Measurements from ENCODE around the gene CNST.
A peak's percentile ranks its signal among the peaks of the same experiment; 100 is the strongest.
"Not testable (repeated sequence)": the region's sequence is repeated elsewhere in the genome, so short reads cannot be mapped to it uniquely, and the experiment has no call there.

CNST gene

DNA sequence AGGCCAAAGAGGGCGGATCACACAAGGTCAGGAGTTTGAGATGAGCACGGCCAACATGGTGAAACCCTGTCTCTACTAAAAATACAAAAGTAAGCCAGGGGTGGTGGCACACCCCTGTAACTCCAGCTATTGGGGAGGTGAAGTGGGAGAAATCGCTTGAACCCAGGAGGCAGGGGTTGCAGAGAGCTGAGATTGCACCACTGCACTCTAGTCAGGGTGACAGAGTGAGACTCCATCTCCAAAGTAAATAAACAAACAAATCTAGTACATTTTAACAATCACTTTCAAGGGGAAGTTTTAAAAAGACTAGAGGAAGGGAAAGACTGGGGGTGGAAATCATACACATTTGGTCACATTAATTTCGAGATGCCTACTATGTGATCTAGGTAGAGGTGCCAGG lies 6.9 kb upstream of the CNST start:
- no peak for DNase-seq (ENCODE audit: low read depth in 2 of 2)

DNA sequence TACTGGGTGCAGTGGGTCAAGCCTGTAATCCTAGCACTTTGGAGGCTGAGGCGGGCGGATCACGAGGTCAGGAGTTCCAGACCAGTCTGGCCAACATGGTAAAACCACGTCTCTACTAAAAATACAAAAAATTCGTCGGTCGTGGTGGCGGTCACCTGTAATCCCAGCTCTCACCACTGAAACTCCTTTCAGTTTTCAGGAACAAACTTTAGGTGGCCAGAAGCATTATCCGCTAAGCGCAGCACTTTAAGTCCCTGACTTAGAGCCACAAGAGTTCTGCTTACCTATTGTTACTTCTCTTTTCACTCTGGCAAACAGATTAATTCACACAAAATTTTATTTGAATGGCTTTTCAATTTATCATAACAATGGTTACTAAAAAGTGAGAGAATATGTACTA lies 5.4 kb upstream of the CNST start:
- not testable (repeated sequence) for DNase-seq (ENCODE audit: low read depth in 2 of 2)

DNA sequence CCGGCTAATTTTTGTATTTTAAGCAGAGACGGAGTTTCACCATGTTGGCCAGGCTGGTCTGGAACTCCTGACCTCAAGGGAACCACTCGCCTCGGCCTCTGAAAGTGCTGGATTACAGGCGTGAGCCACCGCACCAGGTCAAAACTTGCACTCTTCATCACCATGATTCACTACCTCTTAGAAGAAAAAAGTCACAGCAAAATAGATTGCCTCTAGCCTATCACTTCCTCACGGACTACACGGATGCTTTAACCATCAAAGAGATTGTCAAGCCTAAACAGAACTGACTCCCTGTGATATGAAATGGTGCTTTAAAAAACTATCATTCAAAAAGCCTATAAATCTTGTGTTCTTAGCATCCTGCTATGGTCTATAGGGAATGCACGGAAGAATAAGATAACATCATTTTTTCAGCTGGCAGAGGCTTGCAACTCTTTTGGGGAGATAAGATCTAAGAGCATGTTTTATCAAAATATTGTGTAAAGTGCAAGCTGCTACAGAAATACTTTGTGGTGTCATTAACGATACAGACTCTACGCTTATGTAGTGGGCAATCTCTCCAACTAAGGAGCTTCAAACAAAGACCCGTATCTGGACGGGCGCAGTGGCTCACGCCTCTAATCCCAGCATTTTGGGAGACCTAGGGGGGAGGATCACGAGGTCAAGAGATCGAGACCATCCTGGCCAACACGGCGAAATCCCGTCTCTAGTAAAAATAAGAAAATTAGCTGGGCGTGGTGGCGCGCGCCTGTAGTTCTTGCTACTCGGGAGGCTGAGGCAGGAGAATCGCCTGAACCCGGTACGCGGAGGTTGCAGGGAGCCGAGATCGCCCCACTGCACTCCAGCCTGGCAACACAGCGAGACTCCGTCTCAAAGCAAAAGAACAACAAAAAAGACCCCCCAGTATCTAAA lies 1.2 kb upstream of the CNST start:
- DNase-seq (ENCODE audit: low read depth in 2 of 2): no peak

DNA sequence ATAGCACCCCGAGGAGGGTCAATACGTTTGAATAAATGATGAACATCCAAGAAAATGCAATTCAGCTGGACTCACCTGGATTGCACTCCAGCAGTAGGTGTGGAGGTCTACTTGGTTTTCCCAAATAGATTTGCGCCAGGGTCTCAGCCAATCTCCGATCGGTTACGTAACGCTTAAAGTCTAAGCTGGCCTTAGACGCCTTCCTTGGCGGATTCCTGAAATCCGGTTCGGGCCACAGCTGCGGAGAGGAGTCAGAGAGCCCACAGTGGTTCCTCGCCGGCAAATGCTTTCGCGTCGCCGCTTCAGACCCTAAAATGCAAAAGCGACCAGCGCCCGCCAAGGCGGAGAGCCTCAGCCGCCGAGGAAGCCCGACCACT lies 517 bp upstream of the CNST start:
- DNase-seq (ENCODE audit: low read depth in 2 of 2): no peak

DNA sequence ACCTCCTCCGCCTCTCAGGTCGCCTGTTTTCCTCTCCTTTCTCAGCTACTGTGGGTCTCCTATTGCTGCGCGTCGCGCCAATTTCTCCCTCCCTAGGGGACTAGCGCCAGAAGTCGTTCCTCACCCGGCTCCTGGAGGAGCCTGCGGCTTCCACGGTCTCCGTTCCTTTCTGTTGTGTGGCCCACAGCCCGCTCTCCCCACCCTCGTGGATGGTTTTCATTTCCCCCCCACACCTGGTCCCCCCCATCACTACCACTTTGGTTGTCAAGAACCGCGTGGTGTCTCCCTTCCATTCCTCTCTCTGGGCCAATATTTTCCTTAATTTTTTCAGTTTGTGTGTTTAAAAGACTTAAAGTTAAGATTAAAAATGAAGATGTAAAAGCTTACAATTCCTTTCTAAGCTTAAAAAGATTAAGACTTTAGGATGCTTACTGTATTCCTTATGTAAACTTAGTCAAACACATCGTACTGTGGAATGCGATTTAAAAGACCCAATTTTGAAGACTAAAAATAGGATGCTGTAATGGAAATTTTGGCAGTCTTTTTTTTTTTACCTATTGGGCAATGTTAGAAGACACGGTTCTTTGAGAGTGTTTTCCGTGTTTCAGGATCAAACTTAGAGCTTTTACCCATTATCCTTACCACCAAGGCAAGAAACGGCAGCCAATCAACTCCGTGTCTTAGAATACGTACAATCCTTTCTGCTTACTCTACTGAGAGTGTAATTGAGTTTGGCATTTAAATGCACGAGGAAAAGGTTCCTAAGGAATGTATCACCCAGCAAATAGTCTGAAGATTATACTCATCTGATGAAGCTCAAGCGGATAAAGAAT lies 773 bp downstream of the CNST start:
- peak; percentile 21 to 37 for DNase-seq (ENCODE audit: low read depth in 2 of 2)

DNA sequence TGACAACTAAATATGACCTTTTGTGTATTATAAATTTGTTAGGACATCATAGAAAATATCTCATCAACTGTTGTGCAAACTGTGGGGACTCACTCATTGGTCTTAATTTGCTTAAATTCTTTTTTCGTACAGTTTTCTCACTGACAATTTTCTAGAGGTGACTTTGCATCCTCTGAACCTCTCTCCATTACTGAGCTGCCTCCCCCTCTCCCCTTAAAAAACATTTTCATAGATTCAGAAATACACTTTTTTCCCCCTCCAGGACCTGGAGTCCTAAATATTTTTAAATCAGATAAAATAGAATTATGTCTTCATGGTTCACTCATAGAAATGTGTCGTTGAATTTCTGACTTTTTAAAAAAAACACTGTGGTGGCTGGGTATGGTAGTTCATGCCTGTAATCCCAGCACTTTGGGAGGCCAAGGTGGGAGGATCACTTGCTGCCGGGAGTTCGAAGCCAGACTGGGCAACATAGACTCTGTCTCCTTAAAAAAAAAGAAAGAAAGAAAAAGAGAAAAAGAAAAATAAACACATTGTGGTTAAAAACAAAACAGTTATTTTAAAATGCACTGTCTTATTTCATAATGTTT lies 1.5 kb downstream of the CNST start:
- DNase-seq (ENCODE audit: low read depth in 2 of 2): no peak

DNA sequence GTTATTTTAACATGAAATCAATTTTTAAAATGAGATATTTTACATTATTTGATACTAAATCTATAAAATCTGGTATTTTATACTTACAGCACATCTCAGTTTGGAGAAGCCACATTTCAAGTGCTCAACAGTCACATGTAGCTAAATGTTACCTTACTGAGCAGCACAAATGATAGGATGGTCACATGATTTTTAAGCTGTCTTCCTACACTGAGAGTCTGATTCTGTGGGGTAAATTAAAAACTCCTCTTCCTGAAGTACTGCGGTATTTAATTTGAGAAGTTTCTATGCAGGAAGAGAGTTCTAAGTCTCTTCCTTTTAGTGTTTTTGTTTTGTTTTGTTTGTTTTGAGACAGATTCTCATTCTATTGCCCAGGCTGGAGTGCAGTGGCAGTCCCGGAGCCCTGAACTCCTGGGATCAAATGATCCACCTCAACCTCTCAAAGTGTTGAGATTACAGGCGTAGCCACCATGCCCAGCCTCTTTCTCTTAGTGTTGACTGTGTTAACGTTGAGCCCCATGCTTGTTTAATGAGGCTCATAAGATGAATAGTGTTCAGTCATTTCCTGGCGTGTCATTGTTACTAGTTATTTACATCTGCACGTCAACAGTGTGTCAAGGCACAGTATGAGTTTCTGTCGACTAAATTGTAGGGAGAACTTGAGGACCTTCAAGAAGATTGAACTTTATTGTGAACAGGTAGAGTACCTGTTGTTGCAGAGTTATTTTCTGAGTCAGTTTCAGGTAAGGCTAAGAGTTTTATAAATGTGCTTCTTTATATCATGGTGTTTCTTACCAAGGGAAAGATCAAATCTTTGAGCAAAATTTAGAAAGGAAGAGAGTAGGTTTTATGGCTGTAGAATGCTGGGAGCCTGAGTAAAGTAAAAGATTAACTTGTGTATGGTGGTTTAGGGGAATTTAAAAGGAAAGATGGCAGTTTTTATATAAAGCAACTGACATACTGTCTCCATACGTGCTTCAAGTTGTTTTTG lies 3.3 kb downstream of the CNST start:
- no peak for DNase-seq (ENCODE audit: low read depth in 2 of 2)

DNA sequence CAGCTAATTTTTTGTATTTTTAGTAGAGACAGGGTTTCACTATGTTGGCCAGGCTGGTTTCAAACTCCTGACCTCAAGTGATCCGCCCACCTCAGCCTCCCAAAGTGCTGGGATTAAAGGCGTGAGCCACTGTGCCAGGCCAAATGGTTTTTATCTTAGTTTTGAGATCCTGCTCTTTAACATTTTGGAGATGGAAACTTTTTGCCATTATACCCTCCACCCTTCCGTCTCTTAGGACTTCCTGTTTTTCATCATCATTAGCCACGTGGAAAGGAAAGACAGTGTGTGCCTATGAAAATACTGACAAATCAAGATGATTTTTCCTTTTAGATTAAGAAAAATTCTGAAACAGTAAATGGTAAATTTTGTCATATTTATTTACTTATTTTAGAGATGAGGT lies 5.1 kb downstream of the CNST start:
- not testable (repeated sequence) for DNase-seq (ENCODE audit: low read depth in 2 of 2)

DNA sequence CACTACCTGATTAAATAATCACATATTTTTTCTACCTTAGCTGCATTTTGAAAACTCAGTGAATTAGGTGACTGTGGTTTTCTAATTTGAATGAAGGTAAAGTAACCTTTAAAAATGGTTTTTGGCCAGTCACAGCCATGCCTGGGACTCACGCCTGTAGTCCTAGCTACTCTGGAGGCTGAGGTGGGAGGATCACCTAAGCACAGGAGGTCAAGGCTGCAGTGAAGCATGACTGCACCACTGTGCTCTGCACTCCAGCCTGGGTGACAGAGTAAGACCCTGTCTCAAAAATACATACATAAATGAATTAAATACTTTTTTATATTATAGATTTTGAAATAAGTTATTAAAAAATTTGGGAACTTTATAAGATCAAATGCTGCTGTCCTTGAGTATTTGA lies 5.7 kb downstream of the CNST start:
- no peak for DNase-seq (ENCODE audit: low read depth in 2 of 2)

DNA sequence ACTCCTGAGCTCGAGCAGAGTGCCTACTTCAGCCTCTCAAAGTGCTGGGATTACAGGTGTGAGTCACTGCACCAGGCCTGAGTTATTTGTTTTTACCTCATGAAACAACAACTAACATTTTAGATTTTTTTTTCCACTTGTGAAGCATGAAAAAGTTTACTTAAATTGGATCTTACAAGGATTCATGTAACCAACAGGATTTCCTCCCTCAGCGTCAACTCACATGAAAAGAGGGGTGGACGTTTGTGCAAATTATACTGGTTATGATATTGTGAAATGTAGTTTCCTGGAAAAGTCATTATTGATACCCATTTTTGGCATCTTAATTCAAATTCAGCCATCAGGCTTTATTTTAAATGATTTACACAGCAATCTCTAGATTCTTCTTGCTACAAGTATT lies 6.5 kb downstream of the CNST start:
- DNase-seq (ENCODE audit: low read depth in 2 of 2): no peak

DNA sequence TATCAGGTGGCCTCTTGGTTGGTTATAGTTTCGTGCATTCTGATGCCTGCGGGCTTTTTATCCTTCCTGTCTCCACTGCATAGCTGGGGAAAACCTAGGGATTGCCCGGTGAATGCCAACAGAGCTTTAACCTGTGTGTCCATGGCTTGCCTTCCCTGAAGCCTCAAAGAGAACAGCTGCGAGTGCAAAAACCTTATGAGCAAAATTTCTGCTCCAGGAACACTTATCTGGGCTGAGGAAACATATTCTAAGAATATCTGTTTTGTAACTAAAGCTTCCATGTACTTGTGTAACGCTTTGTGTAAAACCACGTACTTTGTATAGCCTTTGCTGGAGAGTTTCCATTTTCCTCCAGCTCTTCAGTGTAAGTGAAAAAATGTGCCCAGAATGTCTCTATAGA lies 7.2 kb downstream of the CNST start:
- DNase-seq (ENCODE audit: low read depth in 2 of 2): no peak

DNA sequence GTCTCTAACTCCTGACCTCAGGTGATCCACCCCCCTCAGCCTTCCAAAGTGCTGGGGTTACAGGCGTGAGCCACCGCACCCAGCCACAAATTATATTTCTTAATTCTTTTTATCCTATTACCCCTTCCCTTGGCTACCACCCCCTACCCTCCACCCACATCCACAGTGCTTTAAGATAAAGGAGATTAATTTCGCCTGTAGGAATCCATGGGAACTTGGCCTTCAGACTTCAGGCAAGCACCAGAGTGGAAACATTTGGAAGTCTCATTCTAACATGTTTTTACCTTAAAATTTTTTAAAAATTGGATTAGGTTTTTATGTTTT lies 10.4 kb downstream of the CNST start:
- DNase-seq (ENCODE audit: low read depth in 2 of 2): no peak

DNA sequence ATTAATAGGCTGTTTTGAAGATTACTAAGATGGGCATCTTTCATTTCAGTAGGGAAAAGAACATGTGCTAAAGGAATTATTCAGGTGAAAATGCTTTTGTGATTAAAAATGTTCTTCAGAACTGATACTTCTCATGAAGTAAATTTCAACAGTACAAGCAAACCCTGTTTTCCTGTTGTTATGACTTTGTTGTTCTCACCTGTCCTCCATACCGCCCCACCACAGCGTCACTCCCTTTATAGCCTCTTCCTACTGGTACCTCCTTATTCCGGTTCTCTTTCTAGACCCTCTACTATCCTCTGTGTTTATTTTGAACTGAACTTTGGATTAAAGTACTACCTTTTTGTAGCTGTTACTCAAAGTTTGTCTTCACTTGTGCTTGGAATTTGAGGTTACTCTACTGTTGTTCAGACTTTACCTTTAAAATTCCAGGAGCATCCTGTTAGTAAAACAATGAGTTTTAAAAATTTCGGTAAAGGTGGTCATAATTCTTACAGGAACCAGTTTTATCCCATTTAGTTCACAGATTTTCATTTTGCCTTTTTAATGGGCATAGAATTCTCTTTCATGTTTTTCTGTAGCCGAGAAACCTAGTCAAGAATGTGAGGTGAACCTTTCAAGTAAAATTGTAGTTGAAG lies 10.9 kb downstream of the CNST start:
- DNase-seq (ENCODE audit: low read depth in 2 of 2): no peak

DNA sequence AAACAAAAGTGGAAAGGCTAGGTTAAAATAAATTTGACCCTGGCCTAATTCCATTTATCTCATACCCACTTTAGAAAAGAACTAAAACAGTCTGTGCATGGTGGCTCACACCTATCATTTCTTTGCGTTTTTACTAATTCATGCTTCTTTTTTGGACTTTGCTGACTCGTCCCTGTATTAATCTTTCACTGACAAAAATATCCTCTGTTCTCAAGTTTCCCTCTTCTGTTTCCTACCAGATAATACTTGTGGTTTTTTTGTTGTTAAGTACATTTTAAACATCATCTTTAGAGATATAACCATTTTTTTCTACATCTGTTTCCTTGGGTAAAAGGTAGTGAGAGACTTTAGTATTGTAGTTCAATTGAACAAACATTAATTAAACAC lies 11.5 kb downstream of the CNST start:
- no peak for DNase-seq (ENCODE audit: low read depth in 2 of 2)

DNA sequence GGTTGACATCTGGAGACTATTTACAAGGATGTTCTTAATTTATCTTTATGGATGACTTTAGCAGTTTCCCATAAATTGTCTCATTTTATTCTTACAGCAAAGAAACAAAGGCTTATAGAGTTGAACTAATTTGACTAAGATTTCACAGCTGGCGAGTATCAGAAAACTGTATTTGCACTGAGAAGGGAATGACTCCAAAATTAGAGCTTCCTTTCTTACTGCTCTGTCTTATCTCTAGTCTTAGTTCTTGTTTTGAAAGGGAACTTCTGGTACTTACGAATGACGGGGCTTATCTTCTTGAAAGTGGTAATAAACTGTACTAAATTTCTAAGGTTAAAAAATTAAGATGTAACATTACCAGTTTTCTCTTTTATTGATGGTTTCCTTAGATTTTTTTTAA lies 13.6 kb downstream of the CNST start:
- no peak for DNase-seq (ENCODE audit: low read depth in 2 of 2)

DNA sequence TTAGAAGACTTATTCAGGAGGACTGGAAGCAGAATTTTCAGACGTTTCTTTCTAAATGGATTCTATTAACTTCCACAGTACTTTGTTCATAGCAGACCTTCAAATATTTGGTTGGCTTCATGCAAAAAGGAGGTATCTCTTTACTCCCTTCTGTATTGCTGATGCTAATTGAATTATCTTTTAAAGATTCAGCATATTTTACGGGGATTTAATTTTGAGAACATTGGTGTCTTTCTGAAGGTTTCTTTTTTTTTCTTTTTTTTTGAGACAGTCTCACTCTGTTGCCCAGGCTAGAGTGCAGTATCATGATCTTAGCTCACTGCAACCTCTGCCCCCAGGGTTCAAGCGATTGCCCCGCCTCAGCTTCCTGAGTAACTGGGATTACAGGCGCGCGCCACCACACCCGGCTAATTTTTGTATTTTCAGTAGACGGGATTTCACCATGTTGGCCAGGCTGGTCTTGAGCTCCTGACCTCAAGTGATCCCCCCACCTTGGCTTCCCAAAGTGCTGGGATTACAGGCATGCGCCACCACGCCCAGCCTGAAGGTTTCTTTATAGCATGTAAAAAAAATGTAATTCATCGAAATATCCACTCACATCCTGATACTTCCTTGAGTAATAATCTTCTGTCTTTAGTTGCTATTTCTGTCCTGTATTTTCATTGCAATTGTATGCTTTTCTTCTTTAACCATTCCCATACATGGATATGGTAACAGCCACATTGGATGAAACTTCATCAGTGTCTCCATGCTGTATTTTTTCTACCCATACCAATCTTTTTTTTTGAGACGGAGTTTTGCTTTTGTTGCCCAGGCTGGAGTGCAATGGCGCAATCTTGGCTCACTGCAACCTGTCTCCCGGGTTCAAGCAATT lies 14.5 kb downstream of the CNST start:
- no peak for DNase-seq (ENCODE audit: low read depth in 2 of 2)

DNA sequence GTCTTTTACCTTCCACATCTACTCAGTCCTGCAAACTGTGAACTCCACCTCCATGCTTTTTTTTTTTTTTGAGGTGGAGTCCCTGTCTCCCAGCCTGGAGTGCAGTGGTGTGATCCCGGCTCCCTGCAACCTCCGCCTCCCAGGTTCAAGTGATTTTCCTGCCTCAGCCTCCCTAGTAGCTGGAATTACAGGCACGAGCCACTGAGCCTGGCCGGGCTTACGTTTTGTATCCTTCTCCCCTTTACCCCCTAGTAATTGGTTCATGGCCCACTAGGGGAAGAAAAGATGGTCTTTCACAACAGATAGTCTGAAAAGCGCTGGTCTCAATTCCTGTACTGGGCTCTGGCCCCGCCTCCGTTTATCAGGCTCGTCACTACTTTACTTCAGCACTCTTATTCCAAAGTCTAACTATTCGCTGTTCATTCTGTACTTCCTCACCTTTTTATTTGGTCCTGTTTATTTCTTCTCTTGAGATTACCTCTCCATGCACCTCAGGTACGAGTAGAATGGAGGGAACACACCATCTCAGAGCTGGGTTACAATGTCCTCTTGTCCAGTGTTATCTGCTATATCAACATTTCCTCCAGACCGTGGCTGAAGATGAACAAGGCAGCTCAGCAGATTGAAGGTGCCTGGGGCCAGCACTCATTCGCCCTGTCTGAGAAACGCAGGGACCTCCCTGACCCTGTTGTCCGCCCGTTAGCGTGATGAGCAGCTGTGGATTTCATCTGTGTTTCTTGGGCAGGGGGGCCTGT lies 16.2 kb downstream of the CNST start:
- DNase-seq (ENCODE audit: low read depth in 2 of 2): no peak

DNA sequence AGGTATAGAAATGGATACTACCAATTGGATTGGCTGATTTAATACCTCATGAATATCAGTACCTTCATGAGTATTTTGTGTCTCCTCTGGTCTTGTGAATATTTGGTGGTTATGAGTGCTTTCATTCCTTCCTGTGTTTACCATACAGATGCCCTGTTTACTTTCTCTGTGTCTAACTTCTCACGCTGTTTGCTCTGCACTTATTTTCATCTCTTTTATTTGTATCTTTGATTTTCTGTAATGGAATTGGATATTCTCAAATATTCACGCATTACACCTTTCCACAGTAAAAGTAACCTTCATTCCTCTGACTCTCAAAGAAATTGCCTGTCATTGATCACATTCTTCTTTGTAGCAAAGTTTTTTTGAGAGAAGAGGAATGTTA lies 16.8 kb downstream of the CNST start:
- no peak for DNase-seq (ENCODE audit: low read depth in 2 of 2)

DNA sequence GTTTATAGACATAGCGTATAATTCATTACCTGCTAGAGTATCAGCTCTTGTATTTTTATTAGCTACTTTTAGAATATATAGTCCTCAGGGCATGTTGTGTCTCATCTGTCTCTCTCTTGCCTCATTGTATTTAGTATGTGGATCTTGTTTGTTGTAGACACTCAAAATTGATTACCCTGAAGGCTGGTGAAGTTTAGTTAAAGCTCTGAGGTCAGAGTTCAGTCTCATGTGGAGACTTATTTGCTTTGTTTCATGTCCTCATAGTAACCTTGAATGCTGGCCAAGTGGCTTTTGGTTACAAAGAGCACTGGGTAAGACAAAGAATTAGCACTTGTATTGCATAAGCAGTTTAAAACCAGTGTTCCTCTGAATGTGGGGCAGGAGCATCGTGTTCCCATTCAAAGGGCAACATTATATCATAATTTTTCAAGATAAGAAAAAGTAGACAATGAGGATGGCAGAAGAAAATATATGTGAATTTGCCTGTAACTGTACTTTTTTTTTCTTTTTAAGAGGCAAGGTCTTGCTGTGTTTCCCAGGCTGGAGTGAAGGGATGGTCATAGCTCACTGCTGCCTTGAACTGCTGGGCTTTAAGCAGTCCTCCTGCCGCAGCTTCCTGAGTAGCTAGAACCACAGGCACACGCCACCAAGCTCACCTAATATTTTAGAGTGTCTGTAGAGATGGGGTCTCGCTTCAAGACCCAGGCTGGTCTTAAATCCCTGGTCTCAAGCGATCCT lies 17.4 kb downstream of the CNST start:
- DNase-seq (ENCODE audit: low read depth in 2 of 2): no peak

All from stimulated activated CD8-positive, alpha-beta memory T cell treated with anti-CD3 and anti-CD28 coated beads, Interleukin-7, amount 100 ng/mL, for 4 hours (primary cell).